Daoy (cell line): ENCODE results near the gene FAM120A. TPM values are rescaled to one million over a fixed set of nuclear protein-coding genes. Genes with fewer than 3 reads are reported as not detected.

Experiments
- DNase-seq: peaks from one replicate; pipeline ENCODE4 v3.0.0-alpha.2; 2015; ENCODE audit warnings: low read depth
- total RNA-seq: library from RNA; depleted of rRNA; stranded (reverse); fragments of >200 nt; shearing (Covaris generic); gene quantifications from 2 replicates; pipeline ENCODE4 v1.2.3, GENCODE V29; 2014

The FAM120A gene
- total RNA-seq, 1 experiment from 2014 or later = 58.0 TPM

- DNase-seq = no peak
Measured at GRCh38 chr9:93595461-93595860, 144.0 kb downstream of the FAM120A start.

GRCh38 chr9:93595861-93596365, 144.4 kb downstream of the FAM120A start:
- DNase-seq = no peak

GRCh38 chr9:93596399-93596798, 144.9 kb downstream of the FAM120A start:
- no peak for DNase-seq

GRCh38 chr9:93597142-93597706, 145.7 kb downstream of the FAM120A start:
- no peak for DNase-seq

GRCh38 chr9:93597871-93598646, 146.6 kb downstream of the FAM120A start:
- no peak for DNase-seq

GRCh38 chr9:93598647-93599241, 147.3 kb downstream of the FAM120A start:
- DNase-seq = peak; percentile 17

GRCh38 chr9:93599571-93600403, 148.3 kb downstream of the FAM120A start:
- no peak for DNase-seq

- peak; percentile 32 for DNase-seq
Measured at GRCh38 chr9:93600504-93600903, 149.0 kb downstream of the FAM120A start.

GRCh38 chr9:93601063-93601462, 149.6 kb downstream of the FAM120A start:
- DNase-seq = no peak

GRCh38 chr9:93601666-93602065, 150.2 kb downstream of the FAM120A start:
- no peak for DNase-seq

- no peak for DNase-seq
Measured at GRCh38 chr9:93603011-93603410, 151.5 kb downstream of the FAM120A start.

- DNase-seq = no peak
Measured at GRCh38 chr9:93603906-93604326, 152.4 kb downstream of the FAM120A start.

GRCh38 chr9:93606187-93606586, 154.7 kb downstream of the FAM120A start:
- no peak for DNase-seq

- no peak for DNase-seq
Measured at GRCh38 chr9:93610206-93610605, 158.7 kb downstream of the FAM120A start.

GRCh38 chr9:93612052-93612795, 160.7 kb downstream of the FAM120A start:
- no peak for DNase-seq

- no peak for DNase-seq
Measured at GRCh38 chr9:93612796-93613154, 161.3 kb downstream of the FAM120A start.

- DNase-seq = no peak
Measured at GRCh38 chr9:93613174-93613573, 161.7 kb downstream of the FAM120A start.

- no peak for DNase-seq
Measured at GRCh38 chr9:93613791-93614190, 162.3 kb downstream of the FAM120A start.

- no peak for DNase-seq
Measured at GRCh38 chr9:93614830-93615468, 163.5 kb downstream of the FAM120A start.
